GM18519 (cell line): ENCODE data around the gene GNLY.

ENCODE experiments used
- ATAC-seq: cut with Tn5 transposase; IDR thresholded peaks from one replicate; pipeline ENCODE4 v1.9.1; 2021; ENCODE audit warnings: mild to moderate bottlenecking, moderate library complexity; ENCODE audit not compliant: unreplicated experiment, low FRiP score

GNLY gene

GRCh38 chr2:85741211-85741832 is 47.2 kb downstream of the GNLY start:
- no peak for ATAC-seq

- ATAC-seq = no peak
These were observed 47.8 kb downstream of the GNLY start for GRCh38 chr2:85741833-85742455.

- ATAC-seq = no peak
These were observed 49.3 kb downstream of the GNLY start for GRCh38 chr2:85743304-85743978.

GRCh38 chr2:85744055-85744454 is 49.9 kb downstream of the GNLY start:
- ATAC-seq = no peak

- no peak for ATAC-seq
These were observed 50.8 kb downstream of the GNLY start for GRCh38 chr2:85744741-85745601.

GRCh38 chr2:85745619-85746018 is 51.5 kb downstream of the GNLY start:
- no peak for ATAC-seq

- no peak for ATAC-seq
These were observed 52.3 kb downstream of the GNLY start for GRCh38 chr2:85746321-85747004.

GRCh38 chr2:85747441-85747840 is 53.3 kb downstream of the GNLY start:
- no peak for ATAC-seq

- ATAC-seq = no peak
These were observed 54.0 kb downstream of the GNLY start for GRCh38 chr2:85748039-85748734.
